Measurements from ENCODE around the gene LRRC74A.

Gene LRRC74A

DNA sequence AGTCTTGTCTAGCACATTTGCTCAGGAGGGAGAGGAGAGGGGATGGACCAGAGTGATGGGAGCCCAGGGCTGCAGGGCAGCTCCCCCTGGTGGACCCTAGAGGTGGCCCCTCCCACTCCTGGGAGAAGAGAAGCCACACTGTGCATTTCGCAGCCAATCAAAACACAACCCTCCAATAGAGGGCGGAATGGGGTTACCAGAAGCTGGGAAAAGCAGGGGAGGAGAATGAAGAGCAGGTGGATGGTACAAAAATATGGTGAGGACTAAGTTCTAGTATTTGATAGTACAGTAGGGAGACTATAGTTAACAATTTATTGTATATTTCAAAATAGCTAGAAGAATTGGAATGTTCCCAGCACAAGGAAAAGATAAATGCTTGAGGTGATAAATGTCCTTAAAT lies 41.3 kb upstream of the LRRC74A start:
- Histone ChIP-seq H3K36me3 (ENCODE audit: insufficient read depth, low read length) (peaks cover 2% of the 10 kb centered on the region), H3K4me1 (ENCODE audit: insufficient read depth, low read length) (no peaks in the 10 kb centered on the region), H3K9me3 (ENCODE audit: control insufficient read depth, insufficient read depth, low read length) (no peaks in the 10 kb centered on the region), H3K9ac (ENCODE audit: low read depth, low read length) (no peak overlapping the region)

DNA sequence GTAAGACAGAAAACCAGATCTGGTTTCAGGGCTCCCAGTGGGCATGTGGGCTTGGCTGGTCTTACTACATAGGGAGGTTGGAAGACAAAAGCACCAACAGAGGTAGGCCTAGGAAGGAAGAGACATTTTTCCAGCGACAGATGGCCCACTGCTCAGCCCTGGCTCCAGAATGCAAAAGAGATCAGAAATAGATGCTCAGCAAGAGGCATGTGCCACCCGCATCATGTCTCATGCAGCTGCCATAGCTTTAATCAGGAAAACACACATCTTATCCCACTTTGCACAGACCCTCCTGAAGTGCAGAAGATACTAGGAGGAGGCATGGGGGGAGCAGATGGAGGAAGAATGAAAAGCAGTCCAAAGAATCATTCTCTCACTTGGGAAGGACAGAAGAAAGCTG lies 39.6 kb upstream of the LRRC74A start:
- no peaks in the 10 kb centered on the region for H3K9me3 ChIP-seq (ENCODE audit: control insufficient read depth, insufficient read depth, low read length)
- peaks cover 2% of the 10 kb centered on the region for H3K36me3 ChIP-seq (ENCODE audit: insufficient read depth, low read length)
- H3K4me1 ChIP-seq (ENCODE audit: insufficient read depth, low read length): no peaks in the 10 kb centered on the region
- no peak overlapping the region for H3K9ac ChIP-seq (ENCODE audit: low read depth, low read length)

GRCh38 chr14:76792422-76792821 lies 33.8 kb upstream of the LRRC74A start:
- Histone ChIP-seq H3K4me1 (ENCODE audit: insufficient read depth, low read length) (no peaks in the 10 kb centered on the region), H3K9me3 (ENCODE audit: control insufficient read depth, insufficient read depth, low read length) (no peaks in the 10 kb centered on the region), H3K36me3 (ENCODE audit: insufficient read depth, low read length) (no peaks in the 10 kb centered on the region; the same call in 1 of the 2 replicates), H3K9ac (ENCODE audit: low read depth, low read length) (no peak overlapping the region)

- H3K9me3 ChIP-seq (ENCODE audit: control insufficient read depth, insufficient read depth, low read length): no peaks in the 10 kb centered on the region
- H3K9ac ChIP-seq (ENCODE audit: low read depth, low read length): no peak overlapping the region
- H3K4me1 ChIP-seq (ENCODE audit: insufficient read depth, low read length): no peaks in the 10 kb centered on the region
- no peaks in the 10 kb centered on the region; the same call in 1 of the 2 replicates for H3K36me3 ChIP-seq (ENCODE audit: insufficient read depth, low read length)
Observed at GRCh38 chr14:76793324-76793723, 32.9 kb upstream of the LRRC74A start.

GRCh38 chr14:76793956-76794355 lies 32.3 kb upstream of the LRRC74A start:
- Histone ChIP-seq H3K36me3 (ENCODE audit: insufficient read depth, low read length) (no peaks in the 10 kb centered on the region; the same call in 1 of the 2 replicates), H3K4me1 (ENCODE audit: insufficient read depth, low read length) (no peaks in the 10 kb centered on the region), H3K9ac (ENCODE audit: low read depth, low read length) (no peak overlapping the region), H3K9me3 (ENCODE audit: control insufficient read depth, insufficient read depth, low read length) (no peaks in the 10 kb centered on the region)

GRCh38 chr14:76806446-76806845 lies 19.8 kb upstream of the LRRC74A start:
- Histone ChIP-seq H3K36me3 (ENCODE audit: insufficient read depth, low read length) (peaks cover 14% of the 10 kb centered on the region), H3K4me1 (ENCODE audit: insufficient read depth, low read length) (no peaks in the 10 kb centered on the region), H3K9me3 (ENCODE audit: control insufficient read depth, insufficient read depth, low read length) (no peaks in the 10 kb centered on the region), H3K9ac (ENCODE audit: low read depth, low read length) (no peak overlapping the region)

DNA sequence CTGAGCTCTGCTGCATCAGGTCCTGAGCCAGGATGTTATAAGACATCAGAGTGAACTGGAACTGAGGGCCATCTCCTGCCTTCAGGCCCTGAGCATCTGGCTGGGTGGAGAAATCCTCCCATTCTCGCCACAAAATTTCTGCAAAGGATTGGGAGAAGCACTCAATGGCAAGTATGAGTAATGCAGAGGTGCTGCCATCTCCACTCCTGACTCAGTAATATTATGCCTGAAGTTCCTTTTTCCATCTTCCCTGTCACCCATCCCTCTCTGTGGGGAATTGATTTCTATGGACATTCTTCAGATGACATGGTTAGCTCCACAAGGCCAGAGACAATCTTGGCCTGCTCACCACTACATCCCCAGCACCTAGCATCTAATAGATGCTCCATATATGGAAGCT lies 18.2 kb upstream of the LRRC74A start:
- H3K9me3 ChIP-seq (ENCODE audit: control insufficient read depth, insufficient read depth, low read length): no peaks in the 10 kb centered on the region
- H3K36me3 ChIP-seq (ENCODE audit: insufficient read depth, low read length): peaks cover 14% of the 10 kb centered on the region
- H3K9ac ChIP-seq (ENCODE audit: low read depth, low read length): no peak overlapping the region
- H3K4me1 ChIP-seq (ENCODE audit: insufficient read depth, low read length): no peaks in the 10 kb centered on the region

DNA sequence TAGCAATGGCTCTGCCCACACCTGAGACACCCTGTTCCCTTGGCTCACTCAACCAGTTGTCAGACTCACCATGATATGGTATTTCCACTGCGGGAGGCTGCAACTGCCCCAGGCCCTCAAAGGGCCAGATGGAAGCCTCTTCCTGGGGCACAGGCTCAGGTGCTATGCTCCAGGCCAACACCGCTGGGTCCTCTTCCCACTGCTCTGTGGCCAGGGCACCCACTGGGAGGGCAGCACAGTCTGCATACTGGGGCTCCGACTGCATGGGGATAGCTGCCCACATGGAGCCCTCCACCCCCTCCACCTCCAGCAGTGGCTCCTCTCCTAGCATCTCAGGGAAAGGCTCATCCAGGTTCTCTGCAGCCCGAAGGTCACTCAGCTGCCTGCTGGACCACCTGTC lies 17.2 kb upstream of the LRRC74A start:
- Histone ChIP-seq H3K36me3 (ENCODE audit: insufficient read depth, low read length) (peaks cover 14% of the 10 kb centered on the region), H3K9ac (ENCODE audit: low read depth, low read length) (no peak overlapping the region), H3K9me3 (ENCODE audit: control insufficient read depth, insufficient read depth, low read length) (no peaks in the 10 kb centered on the region), H3K4me1 (ENCODE audit: insufficient read depth, low read length) (no peaks in the 10 kb centered on the region)

GRCh38 chr14:76810525-76810924 lies 15.7 kb upstream of the LRRC74A start:
- Histone ChIP-seq H3K4me1 (ENCODE audit: insufficient read depth, low read length) (no peaks in the 10 kb centered on the region), H3K36me3 (ENCODE audit: insufficient read depth, low read length) (peaks cover 14% of the 10 kb centered on the region), H3K9ac (ENCODE audit: low read depth, low read length) (no peak overlapping the region), H3K9me3 (ENCODE audit: control insufficient read depth, insufficient read depth, low read length) (no peaks in the 10 kb centered on the region)

- no peaks in the 10 kb centered on the region for H3K4me1 ChIP-seq (ENCODE audit: insufficient read depth, low read length)
- H3K36me3 ChIP-seq (ENCODE audit: insufficient read depth, low read length): peaks cover 14% of the 10 kb centered on the region
- no peaks in the 10 kb centered on the region for H3K9me3 ChIP-seq (ENCODE audit: control insufficient read depth, insufficient read depth, low read length)
- H3K9ac ChIP-seq (ENCODE audit: low read depth, low read length): 0 out of 2 replicates have a peak overlapping the region, but pooled peaks have one; percentile 95
Observed at GRCh38 chr14:76810953-76811400, 15.2 kb upstream of the LRRC74A start.

DNA sequence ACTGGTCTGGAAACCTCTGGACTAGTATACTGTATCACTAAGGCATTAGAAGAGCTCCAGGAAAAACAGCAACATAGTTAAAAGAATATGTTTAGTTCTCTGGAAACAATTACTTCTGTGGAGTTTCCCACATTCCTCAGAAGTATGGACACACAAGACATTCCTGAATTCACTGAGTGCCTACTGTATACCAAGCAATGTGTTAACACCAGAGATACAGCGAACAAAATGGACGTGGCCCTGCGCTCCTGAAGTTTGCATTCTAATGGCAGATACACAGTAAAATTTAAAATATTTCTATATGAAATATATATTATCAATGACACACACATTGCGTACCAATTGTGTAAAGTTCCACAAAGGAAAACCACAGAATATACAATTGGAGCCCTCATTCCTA lies 14.6 kb upstream of the LRRC74A start:
- Histone ChIP-seq H3K4me1 (ENCODE audit: insufficient read depth, low read length) (no peaks in the 10 kb centered on the region), H3K9ac (ENCODE audit: low read depth, low read length) (peak overlapping the region; percentile 95; the same call in 1 of the 2 replicates), H3K9me3 (ENCODE audit: control insufficient read depth, insufficient read depth, low read length) (no peaks in the 10 kb centered on the region), H3K36me3 (ENCODE audit: insufficient read depth, low read length) (peaks cover 14% of the 10 kb centered on the region)

GRCh38 chr14:76812093-76812421 lies 14.2 kb upstream of the LRRC74A start:
- Histone ChIP-seq H3K9ac (ENCODE audit: low read depth, low read length) (peak overlapping the region; percentile 95), H3K4me1 (ENCODE audit: insufficient read depth, low read length) (no peaks in the 10 kb centered on the region), H3K9me3 (ENCODE audit: control insufficient read depth, insufficient read depth, low read length) (no peaks in the 10 kb centered on the region), H3K36me3 (ENCODE audit: insufficient read depth, low read length) (peaks cover 9% of the 10 kb centered on the region)

GRCh38 chr14:76812422-76813383 lies 13.5 kb upstream of the LRRC74A start, which contains the start of gene ANGEL1:
TSS of gene ANGEL1 (minus strand) at chr14:76812882. CDS start at chr14:76812827, 55 bp downstream.
- no peaks in the 10 kb centered on the region for H3K4me1 ChIP-seq (ENCODE audit: insufficient read depth, low read length)
- H3K9me3 ChIP-seq (ENCODE audit: control insufficient read depth, insufficient read depth, low read length): no peaks in the 10 kb centered on the region
- peaks cover 7% of the 10 kb centered on the region; the same call in 1 of the 2 replicates for H3K36me3 ChIP-seq (ENCODE audit: insufficient read depth, low read length)
- H3K9ac ChIP-seq (ENCODE audit: low read depth, low read length): peak within 1 kb of the TSS; percentile 95

DNA sequence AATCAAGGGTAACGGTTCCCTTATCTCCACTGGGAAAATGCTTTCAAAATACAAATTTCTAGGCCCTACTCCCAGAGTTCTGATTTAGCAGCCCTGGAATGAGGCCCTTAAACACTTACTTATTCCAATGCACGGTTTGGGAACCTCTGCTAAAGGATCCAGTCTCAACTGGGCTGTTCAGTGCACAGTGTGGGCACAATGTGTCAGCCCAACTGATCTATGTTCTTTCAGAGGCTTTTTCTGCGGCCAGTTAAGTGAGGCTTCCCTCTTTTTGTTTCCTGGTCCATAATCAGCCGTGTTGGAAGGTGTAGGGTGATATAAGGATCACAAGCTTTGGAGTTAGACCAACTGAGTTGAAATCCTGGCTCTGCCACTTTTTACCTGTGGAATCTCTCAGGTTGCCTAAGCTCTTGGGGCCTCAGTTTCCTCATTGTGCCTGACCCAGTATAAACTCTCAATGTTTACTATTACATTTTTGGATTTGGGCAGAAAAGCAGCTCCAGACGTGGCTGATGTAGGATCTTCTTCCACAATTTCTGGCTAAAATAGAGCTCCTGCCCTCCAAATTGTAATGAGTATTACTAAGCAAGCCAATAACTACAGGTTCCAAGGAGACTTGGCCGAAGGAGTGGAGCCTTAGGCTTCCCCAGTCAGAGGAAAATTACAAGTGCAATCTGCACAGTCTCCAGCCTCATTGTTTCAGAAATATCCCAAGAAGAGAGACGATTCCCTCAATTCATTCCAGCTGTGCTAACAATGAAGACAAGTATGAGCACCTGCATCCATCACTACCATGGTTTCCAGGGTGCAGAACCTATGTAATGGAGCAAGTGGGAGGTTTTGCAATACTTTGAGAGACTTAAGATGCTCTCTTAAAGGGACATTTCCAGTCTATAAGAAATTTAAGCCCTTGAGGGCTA lies 11.2 kb upstream of the LRRC74A start:
- Histone ChIP-seq H3K9ac (ENCODE audit: low read depth, low read length) (no peak overlapping the region), H3K36me3 (ENCODE audit: insufficient read depth, low read length) (no peaks in the 10 kb centered on the region), H3K4me1 (ENCODE audit: insufficient read depth, low read length) (no peaks in the 10 kb centered on the region), H3K9me3 (ENCODE audit: control insufficient read depth, insufficient read depth, low read length) (no peaks in the 10 kb centered on the region)
